Stimulated activated CD8-positive, alpha-beta memory T cell treated with anti-CD3 and anti-CD28 coated beads, Interleukin-7, amount 100 ng/mL, for 48 hours (primary cell): ENCODE measurements around the gene MEX3A.
"Not testable (repeated sequence)": the region's sequence is repeated elsewhere in the genome, so short reads cannot be mapped to it uniquely, and the experiment has no call there.

Source experiments
- DNase-seq, 2 donors: peaks; one replicate each; pipeline ENCODE4 v3.0.0-alpha.2; 2020; ENCODE audit warnings: low read depth in 1 of 2; ENCODE audit errors: extremely low read depth in 1 of 2

MEX3A gene

GRCh38 chr1:156080241-156080862 is 1.9 kb downstream of the MEX3A start:
- no peak for DNase-seq

- DNase-seq = no peak
Observed at GRCh38 chr1:156079762-156080161, 2.5 kb downstream of the MEX3A start.

- no peak for DNase-seq
Observed at GRCh38 chr1:156078728-156079127, 3.5 kb downstream of the MEX3A start.

- no peak for DNase-seq
Observed at GRCh38 chr1:156077430-156077760, 4.9 kb downstream of the MEX3A start.

- peak in 1 of 2 donors; percentile 27 for DNase-seq
Observed at GRCh38 chr1:156076609-156077429, 5.4 kb downstream of the MEX3A start.

GRCh38 chr1:156075775-156076204 is 6.5 kb downstream of the MEX3A start:
- no peak for DNase-seq

- no peak for DNase-seq
Observed at GRCh38 chr1:156075162-156075561, 7.1 kb downstream of the MEX3A start.

- DNase-seq = no peak
Observed at GRCh38 chr1:156074661-156075060, 7.6 kb downstream of the MEX3A start.

- DNase-seq = no peak
Observed at GRCh38 chr1:156073740-156074139, 8.5 kb downstream of the MEX3A start.

GRCh38 chr1:156073110-156073687 is 9.1 kb downstream of the MEX3A start:
- no peak for DNase-seq

- DNase-seq = no peak
Observed at GRCh38 chr1:156072251-156072650, 10.0 kb downstream of the MEX3A start.

GRCh38 chr1:156071332-156071816 is 10.9 kb downstream of the MEX3A start:
- DNase-seq = not testable (repeated sequence)

- no peak for DNase-seq
Observed at GRCh38 chr1:156070548-156070947, 11.7 kb downstream of the MEX3A start.

- DNase-seq = no peak
Observed at GRCh38 chr1:156069490-156070455, 12.5 kb downstream of the MEX3A start.

- DNase-seq = no peak
Observed at GRCh38 chr1:156067262-156067661, 15.0 kb downstream of the MEX3A start.

GRCh38 chr1:156065871-156066270 is 16.4 kb downstream of the MEX3A start:
- DNase-seq = no peak

- DNase-seq = no peak
Observed at GRCh38 chr1:156065212-156065611, 17.1 kb downstream of the MEX3A start.

GRCh38 chr1:156064615-156065014 is 17.6 kb downstream of the MEX3A start:
- no peak for DNase-seq

GRCh38 chr1:156063997-156064285 is 18.3 kb downstream of the MEX3A start:
- no peak for DNase-seq

- no peak for DNase-seq
Observed at GRCh38 chr1:156062189-156062588, 20.1 kb downstream of the MEX3A start.
